Measurements from ENCODE around the gene HCST.

HCST gene

GRCh38 chr19:35937345-35938281 lies 35.3 kb downstream of the HCST start:
- peak; percentile 12 for DNase-seq

- DNase-seq, result no peak
Observed at GRCh38 chr19:35938282-35939224, 36.2 kb downstream of the HCST start.

- DNase-seq, result no peak
Observed at GRCh38 chr19:35939307-35940077, 37.2 kb downstream of the HCST start.

GRCh38 chr19:35940078-35940775 lies 37.9 kb downstream of the HCST start:
- no peak for DNase-seq

GRCh38 chr19:35940839-35941238 lies 38.5 kb downstream of the HCST start:
- DNase-seq, result no peak

- DNase-seq, result no peak
Observed at GRCh38 chr19:35942235-35942634, 39.9 kb downstream of the HCST start.

GRCh38 chr19:35943321-35944301 lies 41.3 kb downstream of the HCST start:
- DNase-seq, result no peak

GRCh38 chr19:35944556-35944955 lies 42.2 kb downstream of the HCST start:
- DNase-seq, result no peak

GRCh38 chr19:35945121-35945790 lies 42.9 kb downstream of the HCST start:
- DNase-seq, result no peak

GRCh38 chr19:35946203-35946602 lies 43.9 kb downstream of the HCST start:
- DNase-seq, result no peak

- no peak for DNase-seq
Observed at GRCh38 chr19:35949131-35949530, 46.8 kb downstream of the HCST start.
